Ectodermal cell (in vitro differentiated cells): ENCODE measurements around the gene HSPA14.
"Not testable (repeated sequence)": the region's sequence is repeated elsewhere in the genome, so short reads cannot be mapped to it uniquely, and the experiment has no call there.

Experiments used
- H3K27ac ChIP-seq: 2 replicates; pipeline ENCODE4 v1.7.0; 2013; ENCODE audit warnings: mild to moderate bottlenecking, low read depth, low read length; ENCODE audit not compliant: insufficient read depth, poor library complexity, severe bottlenecking
- H3K27me3 ChIP-seq: 2 replicates; pipeline ENCODE4 v1.7.0; 2013; ENCODE audit warnings: mild to moderate bottlenecking, low read length; ENCODE audit not compliant: insufficient read depth, control insufficient read depth, poor library complexity, severe bottlenecking
- H3K36me3 ChIP-seq: one replicate; pipeline ENCODE4 v1.7.0; 2013; ENCODE audit warnings: low read length; ENCODE audit not compliant: control insufficient read depth, insufficient read depth
- H3K4me1 ChIP-seq: one replicate; pipeline ENCODE4 v1.7.0; 2013; ENCODE audit warnings: low read length; ENCODE audit not compliant: control insufficient read depth, insufficient read depth
- H3K4me3 ChIP-seq: 2 replicates; pipeline ENCODE4 v1.7.0; 2013; ENCODE audit warnings: low read depth, low read length, control low read depth; ENCODE audit not compliant: insufficient read depth
- H3K9me3 ChIP-seq: 2 replicates; pipeline ENCODE4 v1.7.0; 2013; ENCODE audit warnings: mild to moderate bottlenecking, low read length, moderate library complexity; ENCODE audit not compliant: control insufficient read depth
- WGBS, 2 experiments: methylation state at CpG; one replicate each; pipeline ENCODE4 v1.1.7; 2013; ENCODE audit warnings: missing lambda C conversion rate in 2 of 2; 5-methylcytosine and 5-hydroxymethylcytosine counted together

The HSPA14 gene

DNA sequence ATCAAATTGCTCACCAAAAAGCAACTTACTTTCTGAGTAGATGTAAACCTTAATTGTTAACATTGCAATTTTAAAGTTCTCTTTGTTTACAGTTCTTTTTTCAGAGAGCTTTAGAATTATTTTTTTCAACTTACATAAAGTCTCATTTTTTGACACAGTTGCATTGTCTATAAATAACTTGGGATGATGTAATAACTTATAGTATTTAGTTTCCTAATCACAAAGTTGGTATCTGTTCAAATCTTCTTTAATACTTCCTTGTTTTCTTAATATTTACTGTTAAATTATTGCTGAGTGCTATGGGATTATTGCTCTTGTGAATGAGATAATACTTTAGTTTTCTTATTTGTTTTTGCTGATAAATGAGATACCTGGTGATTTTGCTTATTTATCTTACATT is 21.7 kb downstream of the HSPA14 start:
- H3K36me3 ChIP-seq = peaks cover 10% of the 10 kb centered on the region
- H3K9me3 ChIP-seq = no peaks in the 10 kb centered on the region
- H3K4me3 ChIP-seq = no peak overlapping the region
- no peak overlapping the region for H3K27ac ChIP-seq
- no peaks in the 10 kb centered on the region for H3K4me1 ChIP-seq
- no peaks in the 10 kb centered on the region for H3K27me3 ChIP-seq

DNA sequence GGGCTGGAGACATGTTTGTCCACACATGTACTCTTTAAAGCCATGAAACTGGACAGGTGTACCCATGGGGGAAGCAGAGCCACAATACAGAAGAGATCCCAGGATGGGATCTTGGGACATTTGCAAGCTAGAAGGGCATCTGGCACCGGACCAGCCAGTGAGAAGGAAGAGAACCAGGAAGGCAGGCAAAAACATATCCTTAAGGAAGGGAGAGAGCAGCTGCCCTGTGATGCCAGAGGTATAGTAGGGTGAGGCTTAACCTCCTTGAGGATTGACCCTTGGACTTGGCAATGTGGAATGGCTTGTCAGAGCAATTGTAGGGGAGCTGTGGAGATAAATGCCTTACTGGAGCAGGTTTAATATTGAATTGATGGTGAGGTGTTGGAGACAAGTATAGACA is 22.7 kb downstream of the HSPA14 start:
- no peaks in the 10 kb centered on the region for H3K27me3 ChIP-seq
- H3K27ac ChIP-seq = no peak overlapping the region
- 95 to 96% methylated on average over 1 of the region's 1 CpG for WGBS, 2 experiments
- no peaks in the 10 kb centered on the region for H3K9me3 ChIP-seq
- H3K4me1 ChIP-seq = no peaks in the 10 kb centered on the region
- peaks cover 10% of the 10 kb centered on the region for H3K36me3 ChIP-seq
- no peak overlapping the region for H3K4me3 ChIP-seq

DNA sequence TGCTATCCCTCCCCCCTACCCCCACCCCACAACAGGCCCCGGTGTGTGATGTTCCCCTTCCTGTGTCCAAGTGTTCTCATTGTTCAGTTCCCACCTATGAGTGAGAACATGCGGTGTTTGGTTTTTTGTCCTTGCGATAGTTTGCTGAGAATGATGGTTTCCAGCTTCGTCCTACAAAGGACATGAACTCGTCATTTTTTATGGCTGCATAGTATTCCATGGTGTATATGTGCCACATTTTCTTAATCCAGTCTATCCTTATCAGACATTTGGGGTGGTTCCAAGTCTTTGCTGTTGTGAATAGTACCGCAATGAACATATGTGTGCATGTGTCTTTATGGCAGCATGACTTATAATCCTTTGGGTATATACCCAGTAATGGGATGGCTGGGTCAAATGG is 26.4 kb downstream of the HSPA14 start:
- not testable (repeated sequence) for H3K9me3 ChIP-seq, H3K4me1 ChIP-seq, H3K36me3 ChIP-seq, H3K27me3 ChIP-seq, H3K4me3 ChIP-seq, H3K27ac ChIP-seq
- WGBS, 2 experiments = 90 to 97% methylated on average over 5 of the region's 6 CpGs

DNA sequence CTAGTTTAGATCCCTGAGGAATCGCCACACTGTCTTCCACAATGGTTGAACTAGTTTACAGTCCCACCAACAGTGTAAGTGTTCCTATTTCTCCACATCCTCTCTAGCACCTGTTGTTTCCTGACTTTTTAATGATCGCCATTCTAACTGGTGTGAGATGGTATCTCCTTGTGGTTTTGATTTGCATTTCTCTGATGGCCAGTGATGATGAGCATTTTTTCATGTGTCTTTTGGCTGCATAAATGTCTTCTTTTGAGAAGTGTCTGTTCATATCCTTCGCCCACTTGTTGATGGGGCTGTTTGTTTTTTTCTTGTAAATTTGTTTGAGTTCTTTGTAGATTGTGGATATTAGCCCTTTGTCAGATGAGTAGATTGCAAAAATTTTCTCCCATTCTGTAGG is 26.8 kb downstream of the HSPA14 start:
- 78 to 85% methylated on average over 1 of the region's 3 CpGs for WGBS, 2 experiments
- not testable (repeated sequence) for H3K4me1 ChIP-seq, H3K9me3 ChIP-seq, H3K36me3 ChIP-seq, H3K4me3 ChIP-seq, H3K27ac ChIP-seq, H3K27me3 ChIP-seq

DNA sequence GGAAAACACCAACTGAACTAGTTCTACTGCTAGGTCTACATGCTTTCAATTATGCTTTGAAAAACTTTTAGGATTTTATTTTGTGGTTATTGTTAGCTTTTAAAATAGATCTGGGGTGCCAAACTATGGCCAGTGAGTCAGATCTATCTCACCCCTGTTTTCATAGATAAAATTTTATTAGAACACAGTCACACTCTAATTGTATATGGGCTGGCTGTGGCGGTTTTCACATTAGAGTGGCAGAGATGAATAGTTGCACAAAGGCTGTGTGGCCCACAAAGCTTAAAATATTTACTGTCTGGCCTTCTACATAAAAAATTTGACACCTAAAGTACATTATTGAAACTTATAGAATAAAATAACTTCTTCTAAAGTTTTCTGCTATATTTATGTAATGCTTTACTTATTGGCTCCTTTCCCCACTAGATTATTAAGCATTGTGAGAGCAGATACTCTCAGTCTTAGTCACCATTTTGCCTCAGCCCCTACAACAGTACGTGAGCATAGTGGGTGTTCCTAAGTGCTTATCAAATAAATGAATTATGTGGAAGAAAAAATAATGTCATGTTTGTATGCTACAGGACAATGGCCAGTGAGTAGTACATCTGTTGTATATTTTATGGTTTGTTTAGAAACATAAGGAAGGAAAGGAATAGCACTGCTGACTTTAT is 35.1 kb downstream of the HSPA14 start:
- 95% methylated on average over 1 to 2 of the region's 2 CpGs for WGBS, 2 experiments
- H3K36me3 ChIP-seq = no peaks in the 10 kb centered on the region
- no peaks in the 10 kb centered on the region for H3K27me3 ChIP-seq
- H3K27ac ChIP-seq = no peak overlapping the region
- H3K4me3 ChIP-seq = no peak overlapping the region
- no peaks in the 10 kb centered on the region for H3K4me1 ChIP-seq
- H3K9me3 ChIP-seq = no peaks in the 10 kb centered on the region

DNA sequence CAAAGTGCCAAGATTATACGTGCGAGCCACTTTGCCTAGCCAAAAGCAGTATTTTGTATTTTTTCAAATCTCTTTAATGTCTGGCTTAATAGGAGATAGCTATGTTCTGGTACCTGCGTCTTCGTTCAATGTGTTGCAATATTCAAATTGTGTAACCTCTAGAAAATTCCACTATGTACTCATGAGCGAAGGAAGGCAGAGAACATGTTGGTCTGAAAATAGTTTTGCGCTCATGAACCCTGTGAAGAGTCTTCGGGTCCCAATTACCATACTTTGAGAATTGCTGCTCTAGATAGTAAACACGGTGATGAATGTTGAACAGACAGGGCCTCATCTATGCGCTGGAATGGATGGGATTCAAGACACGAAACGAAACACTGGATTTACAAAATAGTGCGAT is 37.8 kb downstream of the HSPA14 start:
- H3K9me3 ChIP-seq = no peaks in the 10 kb centered on the region
- no peaks in the 10 kb centered on the region for H3K27me3 ChIP-seq
- 95 to 96% methylated on average over 12 of the region's 12 CpGs for WGBS, 2 experiments
- no peak overlapping the region for H3K4me3 ChIP-seq
- no peaks in the 10 kb centered on the region for H3K4me1 ChIP-seq
- no peaks in the 10 kb centered on the region for H3K36me3 ChIP-seq
- no peak overlapping the region for H3K27ac ChIP-seq

DNA sequence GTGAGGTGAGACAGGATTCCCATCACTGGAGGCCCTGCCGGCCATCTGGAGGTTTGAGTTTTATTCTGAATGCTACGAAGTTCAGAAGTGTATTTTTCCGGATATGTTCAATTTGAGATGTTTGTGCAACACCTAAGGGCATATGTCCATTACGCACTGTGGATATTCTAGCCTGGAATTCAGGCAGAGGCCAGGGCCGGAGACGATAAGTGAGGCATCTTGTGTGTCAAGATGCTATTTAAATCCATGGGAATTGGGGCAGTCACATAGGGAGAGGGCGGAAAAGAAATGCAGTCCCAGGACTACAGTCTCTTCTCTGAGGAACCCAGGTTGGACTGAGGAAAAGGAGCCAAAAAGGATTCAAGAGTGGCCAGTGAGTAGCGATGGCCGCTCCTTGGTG is 38.7 kb downstream of the HSPA14 start:
- Histone ChIP-seq H3K4me3 (no peak overlapping the region), H3K27me3 (no peaks in the 10 kb centered on the region), H3K4me1 (no peaks in the 10 kb centered on the region), H3K27ac (no peak overlapping the region), H3K9me3 (no peaks in the 10 kb centered on the region), H3K36me3 (no peaks in the 10 kb centered on the region)
- 93% methylated on average over 9 of the region's 9 CpGs for WGBS, 2 experiments

DNA sequence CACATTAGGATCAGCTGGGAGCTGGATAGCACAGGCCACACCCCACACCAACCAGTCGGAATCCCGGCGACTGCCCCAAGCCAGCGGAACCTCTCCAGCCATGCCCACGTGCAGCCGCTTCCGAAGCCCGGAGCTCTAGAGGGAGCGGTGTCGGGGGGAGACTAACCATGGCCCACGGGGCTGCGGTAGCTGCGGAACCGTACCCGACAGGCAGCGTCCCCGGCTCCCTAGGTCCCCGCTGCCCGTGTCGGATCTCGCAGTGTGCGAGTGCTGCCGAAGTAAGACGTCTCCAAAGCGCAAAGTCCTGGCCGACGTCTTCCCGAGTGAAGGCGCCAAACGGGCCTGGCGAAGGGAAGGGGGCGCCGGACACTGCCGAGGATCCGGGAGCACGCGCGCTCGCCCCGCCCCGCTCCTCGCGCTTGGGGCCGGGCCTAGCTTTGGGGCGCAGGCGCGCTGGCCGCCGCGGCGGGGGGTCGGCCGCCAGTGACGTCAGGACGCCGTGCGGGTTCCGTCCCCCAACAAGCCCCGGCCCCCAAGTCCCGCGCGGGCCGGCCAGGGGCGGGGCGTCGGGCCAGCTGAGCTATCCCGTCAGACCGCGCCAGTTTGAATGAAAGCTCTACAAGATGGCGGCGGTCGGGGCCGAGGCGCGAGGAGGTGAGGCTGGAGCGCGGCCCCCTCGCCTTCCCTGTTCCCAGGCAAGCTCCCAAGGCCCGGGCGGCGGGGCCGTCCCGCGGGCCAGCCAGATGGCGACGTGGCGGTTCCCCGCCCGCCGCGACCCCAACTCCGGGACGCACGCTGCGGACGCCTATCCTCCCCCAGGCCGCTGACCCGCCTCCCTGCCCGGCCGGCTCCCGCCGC is 40.4 kb downstream of the HSPA14 start, which contains the start of gene SUV39H2:
Gene SUV39H2, plus strand, starts transcription at position 601 of the 858 bp plus-strand sequence. Its CDS starts 23 bp downstream, at position 624.
- no peaks in the 10 kb centered on the region for H3K9me3 ChIP-seq
- WGBS, 2 experiments = 0% methylated on average over 102 of the region's 102 CpGs
- H3K36me3 ChIP-seq = no peaks in the 10 kb centered on the region
- peak within 1 kb of the TSS; percentile 97 for H3K27ac ChIP-seq
- H3K4me3 ChIP-seq = peak within 1 kb of the TSS; percentile 94
- H3K27me3 ChIP-seq = no peaks in the 10 kb centered on the region
- no peaks in the 10 kb centered on the region for H3K4me1 ChIP-seq

DNA sequence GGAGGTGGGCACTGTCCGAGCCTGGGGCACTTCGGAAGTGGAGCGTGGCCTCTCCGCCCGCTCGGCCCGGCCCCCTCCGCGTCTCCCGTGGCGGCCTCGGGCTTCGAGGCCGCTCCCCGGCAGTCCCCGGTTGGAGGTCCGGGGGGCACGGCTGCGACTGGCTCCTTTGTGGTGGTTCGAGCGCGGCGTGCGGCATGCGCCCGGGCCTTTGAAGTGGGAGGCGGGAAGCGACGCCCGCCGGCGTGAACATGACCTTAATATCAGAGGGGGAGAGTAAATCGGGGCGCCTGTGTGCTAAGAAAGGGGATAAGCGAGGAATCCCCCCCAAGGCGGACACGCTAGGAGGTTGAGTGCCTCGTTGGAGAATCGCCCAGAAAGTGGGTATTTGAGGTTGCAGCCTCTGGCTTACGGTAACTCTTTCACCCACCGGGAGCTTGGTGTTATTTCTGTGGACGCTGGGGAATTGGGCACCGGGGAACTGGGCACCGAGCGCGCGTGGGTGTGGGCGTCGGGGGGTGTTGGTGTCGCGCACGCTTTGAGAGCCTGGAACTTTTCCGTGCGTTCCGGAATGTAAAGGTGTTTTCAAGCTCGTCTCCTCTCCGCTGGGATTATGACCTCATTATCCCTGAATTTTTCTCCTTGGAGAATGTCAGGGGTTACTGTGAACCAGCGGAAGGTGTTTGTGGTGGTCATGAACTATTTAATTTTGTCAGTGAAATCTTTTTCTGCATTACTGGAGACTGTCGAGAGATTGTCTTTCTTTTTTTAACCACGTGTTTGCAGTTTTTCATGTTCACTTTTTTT is 41.2 kb downstream of the HSPA14 start:
- Histone ChIP-seq H3K4me1 (no peaks in the 10 kb centered on the region), H3K4me3 (peak overlapping the region; percentile 94), H3K9me3 (no peaks in the 10 kb centered on the region), H3K36me3 (no peaks in the 10 kb centered on the region), H3K27ac (peak overlapping the region; percentile 97), H3K27me3 (no peaks in the 10 kb centered on the region)
- 0 to 1% methylated on average over 58 to 60 of the region's 60 CpGs for WGBS, 2 experiments

DNA sequence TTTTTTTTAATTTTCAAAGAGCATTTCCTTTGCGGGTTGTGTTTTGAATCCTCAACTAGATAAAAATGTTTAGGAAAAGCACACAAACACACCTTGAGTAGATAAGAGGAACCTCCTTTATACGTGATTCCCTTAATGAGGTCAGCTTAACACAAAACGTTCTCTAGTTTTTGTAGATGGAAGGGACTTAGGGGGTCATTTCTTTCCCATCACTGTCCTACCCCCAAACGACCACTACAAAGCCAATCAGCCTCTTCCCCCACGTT is 41.8 kb downstream of the HSPA14 start:
- H3K27ac ChIP-seq = no peak overlapping the region
- H3K9me3 ChIP-seq = no peaks in the 10 kb centered on the region
- WGBS, 2 experiments = 0 to 3% methylated on average over 1 to 4 of the region's 5 CpGs
- H3K4me3 ChIP-seq = peak overlapping the region; percentile 94
- H3K36me3 ChIP-seq = no peaks in the 10 kb centered on the region
- no peaks in the 10 kb centered on the region for H3K4me1 ChIP-seq
- no peaks in the 10 kb centered on the region for H3K27me3 ChIP-seq
